SKM-1 treated with dmso at 0.1 percent for 144 hours (cell line): ENCODE measurements around the gene RAPGEF4.
"Not testable (repeated sequence)": the region's sequence is repeated elsewhere in the genome, so short reads cannot be mapped to it uniquely, and the experiment has no call there.

ENCODE experiments used
- DNase-seq: peaks from one replicate; lab custom pipeline; 2025; ENCODE audit not compliant: unreplicated experiment; lab: John Stamatoyannopoulos, UW

The RAPGEF4 gene

GRCh38 chr2:173090276-173090877 is 354.7 kb downstream of the RAPGEF4 start:
- no peak for DNase-seq

- DNase-seq: no peak
Measured at GRCh38 chr2:173090973-173091660, 355.5 kb downstream of the RAPGEF4 start.

GRCh38 chr2:173091910-173092309 is 356.3 kb downstream of the RAPGEF4 start:
- DNase-seq: no peak

- no peak for DNase-seq
Measured at GRCh38 chr2:173092844-173093402, 357.3 kb downstream of the RAPGEF4 start.

- DNase-seq: not testable (repeated sequence)
Measured at GRCh38 chr2:173093617-173094016, 358.0 kb downstream of the RAPGEF4 start.

GRCh38 chr2:173094731-173095130 is 359.1 kb downstream of the RAPGEF4 start:
- no peak for DNase-seq

GRCh38 chr2:173095356-173095755 is 359.7 kb downstream of the RAPGEF4 start:
- DNase-seq: no peak

GRCh38 chr2:173099271-173099670 is 363.6 kb downstream of the RAPGEF4 start:
- DNase-seq: no peak

GRCh38 chr2:173099804-173100203 is 364.2 kb downstream of the RAPGEF4 start:
- no peak for DNase-seq

GRCh38 chr2:173101687-173102086 is 366.0 kb downstream of the RAPGEF4 start:
- no peak for DNase-seq
